ENCODE measurements around the gene PUS10.

DNA sequence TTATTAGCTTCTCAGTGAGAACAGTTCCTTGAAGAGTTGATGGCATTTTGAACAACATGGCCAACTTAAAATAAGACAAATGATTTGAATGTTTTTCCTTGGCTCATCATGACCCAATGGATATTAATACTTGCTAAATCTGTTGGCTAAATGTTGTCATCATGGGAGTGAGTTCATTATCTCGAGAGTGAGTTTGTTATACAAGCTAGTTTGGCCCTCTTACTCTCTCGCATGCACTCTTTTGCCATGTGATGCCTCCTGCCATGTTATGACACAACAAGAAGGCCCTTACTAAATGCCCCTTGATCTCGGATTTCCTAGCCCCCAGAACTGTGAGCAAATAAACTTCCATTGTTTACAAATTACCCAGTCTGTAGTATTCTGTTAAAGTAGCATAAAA, 24.8 kb upstream of the PUS10 start:
- TF ChIP-seq, protein P1, sequence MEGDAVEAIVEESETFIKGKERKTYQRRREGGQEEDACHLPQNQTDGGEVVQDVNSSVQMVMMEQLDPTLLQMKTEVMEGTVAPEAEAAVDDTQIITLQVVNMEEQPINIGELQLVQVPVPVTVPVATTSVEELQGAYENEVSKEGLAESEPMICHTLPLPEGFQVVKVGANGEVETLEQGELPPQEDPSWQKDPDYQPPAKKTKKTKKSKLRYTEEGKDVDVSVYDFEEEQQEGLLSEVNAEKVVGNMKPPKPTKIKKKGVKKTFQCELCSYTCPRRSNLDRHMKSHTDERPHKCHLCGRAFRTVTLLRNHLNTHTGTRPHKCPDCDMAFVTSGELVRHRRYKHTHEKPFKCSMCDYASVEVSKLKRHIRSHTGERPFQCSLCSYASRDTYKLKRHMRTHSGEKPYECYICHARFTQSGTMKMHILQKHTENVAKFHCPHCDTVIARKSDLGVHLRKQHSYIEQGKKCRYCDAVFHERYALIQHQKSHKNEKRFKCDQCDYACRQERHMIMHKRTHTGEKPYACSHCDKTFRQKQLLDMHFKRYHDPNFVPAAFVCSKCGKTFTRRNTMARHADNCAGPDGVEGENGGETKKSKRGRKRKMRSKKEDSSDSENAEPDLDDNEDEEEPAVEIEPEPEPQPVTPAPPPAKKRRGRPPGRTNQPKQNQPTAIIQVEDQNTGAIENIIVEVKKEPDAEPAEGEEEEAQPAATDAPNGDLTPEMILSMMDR (IDR thresholded peaks at IDR 0.05): no peak
- TF ChIP-seq POLR2A (IDR thresholded peaks at IDR 0.05): no peak
